Suprapubic skin (tissue), 4 donors: Measurements from ENCODE around the gene STAM2. TPM values are rescaled to one million over a fixed set of nuclear protein-coding genes. Genes with fewer than 3 reads are reported as not detected.
"Not testable (repeated sequence)": the region's sequence is repeated elsewhere in the genome, so short reads cannot be mapped to it uniquely, and the experiment has no call there.

Experiments
- DNase-seq, 2 donors: peaks; one replicate each; pipeline ENCODE4 v3.0.0-alpha.2; 2019; ENCODE audit warnings: low spot score in 2 of 2
- H3K27ac ChIP-seq: fragments of 200-600 bp; sonication (generic); one replicate; pipeline ENCODE4 v1.5.1; 2019
- H3K27me3 ChIP-seq: fragments of 200-600 bp; sonication (generic); one replicate; pipeline ENCODE4 v1.5.1; 2019
- H3K36me3 ChIP-seq: fragments of 200-600 bp; sonication (generic); one replicate; pipeline ENCODE4 v1.5.1; 2019
- H3K4me1 ChIP-seq: fragments of 200-600 bp; sonication (generic); one replicate; pipeline ENCODE4 v1.5.1; 2019
- H3K4me3 ChIP-seq: fragments of 200-600 bp; sonication (generic); one replicate; pipeline ENCODE4 v1.5.1; 2019; ENCODE audit warnings: mild to moderate bottlenecking
- H3K9me3 ChIP-seq: fragments of 200-600 bp; sonication (generic); one replicate; pipeline ENCODE4 v1.5.1; 2019
- EP300 ChIP-seq: sonication (generic); formaldehyde crosslinking; IDR thresholded peaks from one replicate; pipeline ENCODE4 v1.6.1; 2017; ENCODE audit warnings: antibody characterized with exemption
- POLR2A ChIP-seq, 2 donors: fragments of 450-650 bp; IDR thresholded peaks; one replicate each; pipeline ENCODE4 v1.6.1; 2017; ENCODE audit warnings: antibody characterized with exemption in 2 of 2, mild to moderate bottlenecking in 2 of 2, moderate library complexity in 2 of 2
- POLR2AphosphoS5 ChIP-seq, 3 donors: sonication (generic); formaldehyde crosslinking; IDR thresholded peaks; one replicate each; pipeline ENCODE4 v1.6.1; 2017; ENCODE audit warnings: antibody characterized with exemption in 3 of 3
- WGBS: methylation state at CpG from one replicate; pipeline ENCODE4 v1.1.5; 2018; 5-methylcytosine and 5-hydroxymethylcytosine counted together
- total RNA-seq, 4 donors: library from RNA; depleted of rRNA; stranded (reverse); fragments of >200 nt; gene quantifications; one replicate each; pipeline ENCODE4 v1.1.0, GENCODE V29; 2016
- TF ChIP-seq, protein P1 (sequence below), 2 donors: fragments of 200-600 bp in 1 of 2; fragments of 450-650 bp in 1 of 2; sonication (generic) in 1 of 2; IDR thresholded peaks; one replicate each; pipeline ENCODE4 v1.5.1; 2016 to 2019; ENCODE audit warnings: antibody characterized with exemption in 2 of 2, mild to moderate bottlenecking in 1 of 2, moderate library complexity in 1 of 2

The STAM2 gene
- total RNA-seq, 4 donors from 2014 or later, result 27.4 to 42.2 (median 35.5) TPM

DNA sequence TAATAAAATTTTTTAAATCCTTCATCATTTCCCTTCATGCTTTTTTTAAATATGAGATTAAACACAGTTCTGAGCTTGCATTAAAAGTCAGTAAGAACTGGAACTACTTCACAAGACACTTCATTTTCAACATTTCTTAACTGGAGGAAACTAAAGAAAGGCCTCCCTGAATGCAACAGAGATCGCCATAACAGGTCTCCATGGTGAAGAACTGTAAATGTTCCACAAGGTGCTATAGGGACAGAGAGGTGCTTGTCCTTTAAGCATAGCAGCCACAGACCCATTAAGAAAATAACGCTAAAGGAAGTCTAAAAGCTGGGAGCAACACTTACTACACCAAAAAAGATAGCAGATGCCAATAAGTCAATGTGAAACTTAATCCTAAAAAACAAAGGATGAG is 8.5 kb downstream of the STAM2 start:
- no peak overlapping the region for H3K4me3 ChIP-seq
- TF ChIP-seq EP300 (no peak), POLR2AphosphoS5 (IDR thresholded peaks at IDR 0.05) (no peak), POLR2A (IDR thresholded peaks at IDR 0.05) (no peak)
- TF ChIP-seq, protein P1, sequence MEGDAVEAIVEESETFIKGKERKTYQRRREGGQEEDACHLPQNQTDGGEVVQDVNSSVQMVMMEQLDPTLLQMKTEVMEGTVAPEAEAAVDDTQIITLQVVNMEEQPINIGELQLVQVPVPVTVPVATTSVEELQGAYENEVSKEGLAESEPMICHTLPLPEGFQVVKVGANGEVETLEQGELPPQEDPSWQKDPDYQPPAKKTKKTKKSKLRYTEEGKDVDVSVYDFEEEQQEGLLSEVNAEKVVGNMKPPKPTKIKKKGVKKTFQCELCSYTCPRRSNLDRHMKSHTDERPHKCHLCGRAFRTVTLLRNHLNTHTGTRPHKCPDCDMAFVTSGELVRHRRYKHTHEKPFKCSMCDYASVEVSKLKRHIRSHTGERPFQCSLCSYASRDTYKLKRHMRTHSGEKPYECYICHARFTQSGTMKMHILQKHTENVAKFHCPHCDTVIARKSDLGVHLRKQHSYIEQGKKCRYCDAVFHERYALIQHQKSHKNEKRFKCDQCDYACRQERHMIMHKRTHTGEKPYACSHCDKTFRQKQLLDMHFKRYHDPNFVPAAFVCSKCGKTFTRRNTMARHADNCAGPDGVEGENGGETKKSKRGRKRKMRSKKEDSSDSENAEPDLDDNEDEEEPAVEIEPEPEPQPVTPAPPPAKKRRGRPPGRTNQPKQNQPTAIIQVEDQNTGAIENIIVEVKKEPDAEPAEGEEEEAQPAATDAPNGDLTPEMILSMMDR (IDR thresholded peaks at IDR 0.05), result no peak
- H3K36me3 ChIP-seq, result no peaks in the 10 kb centered on the region
- no peak overlapping the region for H3K27ac ChIP-seq
- no peak for DNase-seq
- peaks cover 57% of the 10 kb centered on the region for H3K4me1 ChIP-seq
- no peaks in the 10 kb centered on the region for H3K27me3 ChIP-seq
- H3K9me3 ChIP-seq, result no peaks in the 10 kb centered on the region
- WGBS, result 33% methylated on average over 2 of the region's 2 CpGs

DNA sequence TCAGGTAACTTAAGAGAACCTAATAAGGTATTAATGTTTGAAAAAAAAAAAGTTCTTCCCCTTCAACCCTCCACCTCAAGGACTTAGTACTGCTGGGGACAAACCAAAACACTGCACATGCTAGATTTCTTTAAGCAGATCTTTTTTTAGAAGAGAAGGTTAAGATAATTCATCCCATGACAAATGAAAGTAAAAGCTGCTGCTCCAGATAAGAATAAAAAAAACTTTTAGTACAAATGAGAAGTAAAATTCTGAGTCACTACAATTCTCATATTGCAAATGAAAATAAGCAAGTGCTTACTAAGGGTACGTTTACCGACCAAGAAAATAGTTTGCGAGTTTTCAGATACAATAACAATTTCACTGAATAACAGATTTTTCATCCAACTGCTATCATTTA is 8.9 kb downstream of the STAM2 start:
- TF ChIP-seq POLR2A (IDR thresholded peaks at IDR 0.05), result no peak
- TF ChIP-seq EP300, result no peak
- TF ChIP-seq, protein P1 (IDR thresholded peaks at IDR 0.05), result no peak
- no peak for TF ChIP-seq POLR2AphosphoS5 (IDR thresholded peaks at IDR 0.05)
- no peaks in the 10 kb centered on the region for H3K9me3 ChIP-seq
- DNase-seq, result no peak
- H3K4me3 ChIP-seq, result no peak overlapping the region
- no peaks in the 10 kb centered on the region for H3K36me3 ChIP-seq
- peaks cover 53% of the 10 kb centered on the region for H3K4me1 ChIP-seq
- 25% methylated on average over 3 of the region's 3 CpGs for WGBS
- H3K27me3 ChIP-seq, result no peaks in the 10 kb centered on the region
- H3K27ac ChIP-seq, result no peak overlapping the region

DNA sequence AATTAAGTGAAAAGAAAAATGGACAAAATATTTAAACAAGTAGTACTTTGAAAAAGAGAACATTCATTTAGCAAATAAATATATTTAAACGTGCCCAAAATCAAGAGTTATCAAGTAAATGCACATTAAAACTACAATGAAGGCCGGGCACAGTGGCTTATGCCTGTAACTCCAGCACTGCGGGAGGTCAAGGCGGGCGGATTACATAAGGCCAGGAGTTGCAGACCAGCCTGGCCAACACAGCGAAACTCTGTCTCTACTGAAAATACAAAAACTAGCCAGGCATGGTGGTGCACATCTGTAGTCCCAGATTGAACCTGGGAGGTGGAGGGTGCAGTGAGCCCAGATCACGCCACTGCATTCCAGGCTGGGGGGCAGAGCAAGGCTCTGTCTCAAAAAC is 9.8 kb downstream of the STAM2 start:
- no peak for DNase-seq
- H3K4me3 ChIP-seq, result no peak overlapping the region
- no peak for TF ChIP-seq POLR2AphosphoS5 (IDR thresholded peaks at IDR 0.05)
- TF ChIP-seq, protein P1 (IDR thresholded peaks at IDR 0.05), result no peak
- 94% methylated on average over 7 of the region's 7 CpGs for WGBS
- no peaks in the 10 kb centered on the region for H3K36me3 ChIP-seq
- H3K27ac ChIP-seq, result no peak overlapping the region
- no peaks in the 10 kb centered on the region for H3K27me3 ChIP-seq
- H3K9me3 ChIP-seq, result no peaks in the 10 kb centered on the region
- peaks cover 44% of the 10 kb centered on the region for H3K4me1 ChIP-seq

DNA sequence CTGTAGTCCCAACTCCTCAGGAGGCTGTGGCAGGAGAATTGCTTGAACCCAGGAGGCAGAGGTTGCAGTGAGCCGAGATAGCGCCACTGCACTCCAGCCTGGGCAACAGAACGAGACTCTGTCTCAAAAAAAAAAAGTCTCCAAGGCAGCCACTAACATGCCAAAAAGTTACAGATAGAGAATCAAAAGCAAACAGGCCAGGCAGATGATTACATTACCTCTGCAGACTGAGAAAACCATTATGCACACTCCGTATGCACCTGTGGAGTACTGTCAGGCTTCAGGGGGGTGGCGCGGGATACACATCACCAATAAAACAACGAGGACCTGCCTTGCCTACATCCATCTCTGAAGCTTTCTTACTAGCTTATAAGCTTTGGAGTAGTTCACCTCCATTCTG is 10.3 kb downstream of the STAM2 start:
- Histone ChIP-seq H3K4me3 (no peak overlapping the region), H3K4me1 (peaks cover 41% of the 10 kb centered on the region), H3K36me3 (no peaks in the 10 kb centered on the region), H3K27me3 (no peaks in the 10 kb centered on the region), H3K9me3 (no peaks in the 10 kb centered on the region), H3K27ac (no peak overlapping the region)
- WGBS, result 75% methylated on average over 7 of the region's 7 CpGs
- TF ChIP-seq POLR2A (IDR thresholded peaks at IDR 0.05) (no peak), EP300 (no peak), POLR2AphosphoS5 (IDR thresholded peaks at IDR 0.05) (no peak)
- TF ChIP-seq, protein P1 (IDR thresholded peaks at IDR 0.05), result no peak
- DNase-seq, result no peak

DNA sequence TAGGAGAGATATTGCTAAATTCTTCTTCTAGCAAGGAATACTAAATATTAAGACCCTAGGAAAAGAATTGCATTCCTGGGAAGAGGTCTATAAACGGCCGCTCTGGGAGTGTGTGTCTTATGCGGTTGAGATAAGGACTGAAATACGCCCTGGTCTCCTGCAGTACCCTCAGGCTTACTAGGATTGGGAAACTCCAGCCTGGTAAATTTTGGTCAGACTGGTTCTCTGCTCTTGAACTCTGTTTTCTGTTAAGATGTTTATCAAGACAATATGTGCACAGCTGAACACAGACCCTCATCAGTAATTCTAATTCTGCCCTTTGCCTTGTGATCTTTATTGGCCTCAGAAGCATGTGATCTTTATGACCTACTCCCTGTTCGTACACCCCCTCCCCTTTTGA is 11.9 kb downstream of the STAM2 start:
- 56% methylated on average over 5 of the region's 5 CpGs for WGBS
- not testable (repeated sequence) for H3K4me3 ChIP-seq, DNase-seq, H3K27me3 ChIP-seq, H3K27ac ChIP-seq, H3K9me3 ChIP-seq, H3K36me3 ChIP-seq
- peaks cover 35% of the 10 kb centered on the region for H3K4me1 ChIP-seq

DNA sequence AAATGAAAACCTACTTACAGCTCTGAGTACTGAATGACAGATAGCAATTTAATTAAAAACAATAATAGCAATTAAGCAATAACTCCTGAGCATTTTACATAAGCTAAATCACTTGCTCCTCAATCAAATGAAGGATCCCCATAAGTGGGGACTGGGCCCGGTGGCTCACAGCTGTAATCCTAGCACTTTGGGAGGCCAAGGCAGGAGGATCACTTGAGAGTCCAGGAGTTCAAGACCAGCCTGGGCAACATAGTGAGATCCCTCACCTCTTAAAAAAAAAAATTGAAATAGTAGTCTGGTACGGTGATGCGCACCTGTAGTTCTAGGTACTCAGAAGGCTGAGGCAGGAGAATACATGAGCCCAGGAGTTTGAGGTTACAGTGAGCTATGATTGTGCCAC is 13.4 kb downstream of the STAM2 start:
- Histone ChIP-seq H3K27me3 (no peaks in the 10 kb centered on the region), H3K4me3 (no peak overlapping the region), H3K9me3 (no peaks in the 10 kb centered on the region), H3K4me1 (peaks cover 28% of the 10 kb centered on the region), H3K36me3 (peaks cover 3% of the 10 kb centered on the region), H3K27ac (no peak overlapping the region)
- TF ChIP-seq EP300 (no peak), POLR2A (IDR thresholded peaks at IDR 0.05) (no peak), POLR2AphosphoS5 (IDR thresholded peaks at IDR 0.05) (no peak)
- TF ChIP-seq, protein P1 (IDR thresholded peaks at IDR 0.05), result no peak
- DNase-seq, result no peak
- 94% methylated on average over 3 of the region's 3 CpGs for WGBS
